Pancreas (tissue), 10 donors: ENCODE results near the gene PRXL2B. TPM values are rescaled to one million over a fixed set of nuclear protein-coding genes. Genes with fewer than 3 reads are reported as not detected.

Source experiments
- ATAC-seq, 4 donors: fragments of 200-7000 bp; cut with Tn5 transposase; one replicate each; pipeline versions ENCODE4 v1.8.0 to v1.9.1; 2020; ENCODE audit warnings: mild to moderate bottlenecking in 4 of 4, moderate library complexity in 4 of 4
- DNase-seq, 6 donors: peaks; one replicate each; pipeline ENCODE4 v3.0.0-alpha.2; 2020
- FAIRE-seq: peaks from 2 replicates; lab custom pipeline; 2012; peaks lifted over from hg19 to GRCh38; lab: Jason Lieb, UNC
- H3K27ac ChIP-seq, 4 donors: fragments of 200-600 bp; sonication (generic); 1 replicate in 3 of 4; 2 replicates in 1 of 4; pipeline versions ENCODE4 v1.5.0 to v1.8.0; 2020
- H3K27me3 ChIP-seq, 4 donors: fragments of 200-600 bp; one replicate each; pipeline ENCODE4 v1.8.0; 2021
- H3K36me3 ChIP-seq, 3 donors: fragments of 200-600 bp; sonication (generic) in 1 of 3; one replicate each; pipeline versions ENCODE4 v1.5.0 to v1.8.0; 2020 to 2021
- H3K4me1 ChIP-seq, 3 donors: fragments of 200-600 bp; one replicate each; pipeline ENCODE4 v1.8.0; 2021
- H3K4me3 ChIP-seq, 4 donors: fragments of 200-600 bp; sonication (generic) in 2 of 4; one replicate each; pipeline versions ENCODE4 v1.5.0 to v1.8.0; 2020 to 2021
- H3K9me3 ChIP-seq, 4 donors: fragments of 200-600 bp; one replicate each; pipeline ENCODE4 v1.8.0; 2021
- CTCF ChIP-seq, 4 donors: fragments of 200-600 bp; sonication (generic) in 3 of 4; IDR thresholded peaks; one replicate each; pipeline versions ENCODE4 v1.5.0 to v1.8.0; 2021; ENCODE audit warnings: antibody characterized with exemption in 4 of 4
- WGBS, 2 donors: extraction: QIAGEN DNeasy Blood & Tissue Kit; methylation state at CpG; one replicate each; pipeline ENCODE4 v1.1.7; 2013; 5-methylcytosine and 5-hydroxymethylcytosine counted together
- intact Hi-C, 3 donors: fragments of 100-400 bp; cut with DNase I; formaldehyde crosslinking; loops; one replicate each; pipeline versions ENCODE4 v1.11.1 to v1.14.2; 2022
- polyA plus RNA-seq, 2 donors: library from polyadenylated mRNA; stranded (reverse); fragments of 200-250 nt; gene quantifications; one replicate each; pipeline ENCODE4 v1.2.3, GENCODE V29; 2013
- total RNA-seq, 6 donors: library from RNA; stranded (reverse); fragmentation: NEBNext Ultra II Directional in 4 of 6; extraction: Animal tissue kit (Norgen Biotek cat#: 25700) in 4 of 6; gene quantifications; one replicate each; pipeline versions ENCODE4 v1.2.1 to v1.2.4, GENCODE V29; 2021 to 2023
- donor health status: healthy with polysubstance abuse.
- donor health status: DM: no; HTN: no; CAD: no; lungs with moderate emphysema.
- donor health status: DM: no; HTN: no; CAD: no.
- donor health status: control.
- donor health status: control.
- donor health status: Bipolar disorder and iron deficiency.
- donor health status: DM: yes; HTN: yes; CAD: no.
- donor health status: DM: no; HTN: no; CAD: no.
- donor health status: DM: no; HTN: no; CAD: no.
- donor health status: DM: yes; HTN: yes; CAD: no.

The PRXL2B gene
- total and polyA plus RNA-seq, 8 donors = 3.3 to 16.4 (median 11.5) TPM

GRCh38 chr1:2606881-2607621 lies 20.5 kb downstream of the PRXL2B start:
- WGBS, 2 donors = 75 to 79% methylated on average over 33 to 36 of the region's 36 CpGs
- no peaks in the 10 kb centered on the region for H3K27me3 ChIP-seq
- no peak for FAIRE-seq
- ATAC-seq = no peak
- H3K4me1 ChIP-seq = no peaks in the 10 kb centered on the region
- peak in 3 of 6 donors; percentile 22 to 70 (median 51) for DNase-seq
- intact Hi-C loops = no loop called here
- TF ChIP-seq CTCF (IDR thresholded peaks at IDR 0.05) = no peak
- H3K4me3 ChIP-seq = no peak overlapping the region
- no peak overlapping the region for H3K27ac ChIP-seq
- no peaks in the 10 kb centered on the region for H3K9me3 ChIP-seq
- no peaks in the 10 kb centered on the region for H3K36me3 ChIP-seq

- FAIRE-seq (no peak), ATAC-seq (no peak), DNase-seq (peak in 1 of 6 donors; percentile 9)
- Histone ChIP-seq H3K4me1 (no peaks in the 10 kb centered on the region), H3K4me3 (no peak overlapping the region), H3K9me3 (no peaks in the 10 kb centered on the region), H3K27me3 (no peaks in the 10 kb centered on the region), H3K27ac (no peak overlapping the region), H3K36me3 (no peaks in the 10 kb centered on the region)
- no peak for TF ChIP-seq CTCF (IDR thresholded peaks at IDR 0.05)
- 73 to 75% methylated on average over 12 to 13 of the region's 13 CpGs for WGBS, 2 donors
- intact Hi-C loops = no loop called here
These were observed 21.1 kb downstream of the PRXL2B start for GRCh38 chr1:2607641-2608091.

- H3K36me3 ChIP-seq = no peaks in the 10 kb centered on the region
- TF ChIP-seq CTCF (IDR thresholded peaks at IDR 0.05) = no peak
- H3K4me3 ChIP-seq = no peak overlapping the region
- FAIRE-seq (no peak), ATAC-seq (no peak), DNase-seq (peak in 1 of 6 donors; percentile 54)
- no peaks in the 10 kb centered on the region for H3K27me3 ChIP-seq
- no peaks in the 10 kb centered on the region for H3K4me1 ChIP-seq
- intact Hi-C loops = loop anchor here in 1 of 3 donors (10.0 kb wide), 1 partner anchor 415 kb away; the partner anchor contains the start of gene FAAP20
- no peaks in the 10 kb centered on the region for H3K9me3 ChIP-seq
- H3K27ac ChIP-seq = no peak overlapping the region
- WGBS, 2 donors = 74 to 82% methylated on average over 34 of the region's 34 CpGs
These were observed 22.9 kb downstream of the PRXL2B start for GRCh38 chr1:2609319-2610035.

- Histone ChIP-seq H3K27me3 (no peaks in the 10 kb centered on the region), H3K9me3 (no peaks in the 10 kb centered on the region), H3K4me3 (no peak overlapping the region), H3K36me3 (no peaks in the 10 kb centered on the region), H3K4me1 (no peaks in the 10 kb centered on the region), H3K27ac (no peak overlapping the region)
- no peak for FAIRE-seq
- no peak for ATAC-seq
- intact Hi-C loops = loop anchor here in 1 of 3 donors (10.0 kb wide), 1 partner anchor 415 kb away; the partner anchor contains the start of gene FAAP20
- 55 to 67% methylated on average over 21 of the region's 21 CpGs for WGBS, 2 donors
- TF ChIP-seq CTCF (IDR thresholded peaks at IDR 0.05) = no peak
- DNase-seq = peak in 5 of 6 donors; percentile 10 to 62 (median 39)
These were observed 23.7 kb downstream of the PRXL2B start for GRCh38 chr1:2610036-2610959.
